ENCODE measurements around the gene BCL2L13. TPM values are rescaled to one million over a fixed set of nuclear protein-coding genes. Genes with fewer than 3 reads are reported as not detected.

The BCL2L13 gene
- total RNA-seq, 1 experiment from 2014 or later: 26.0 TPM

DNA sequence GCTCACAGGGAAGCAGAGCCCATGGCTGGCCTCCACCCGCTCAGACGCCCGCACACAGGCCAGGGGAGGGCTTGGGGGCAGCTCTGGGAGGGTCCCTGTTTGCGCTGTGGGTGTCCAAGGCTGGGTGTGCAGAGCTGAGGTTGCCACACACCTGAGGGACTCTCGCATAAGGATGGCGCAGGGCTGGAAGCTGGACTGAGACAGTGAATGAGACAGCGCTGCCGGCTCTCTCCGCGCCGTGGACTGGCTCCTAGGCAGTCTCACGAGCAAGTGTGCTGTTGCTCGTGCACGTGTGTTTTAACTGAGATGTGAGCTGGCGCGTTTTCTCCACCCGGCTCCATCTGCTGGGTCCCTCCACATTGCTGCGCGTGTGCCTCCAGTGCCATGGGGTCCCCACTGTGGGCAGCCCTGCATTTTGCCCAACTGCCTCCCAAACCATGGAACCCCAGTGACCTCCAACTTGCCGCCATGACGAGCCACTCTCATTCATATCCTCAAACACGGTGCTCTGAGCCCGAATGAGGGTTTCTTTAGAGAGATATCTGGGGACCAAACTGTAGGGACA lies 139.9 kb downstream of the BCL2L13 start:
- H3K9ac ChIP-seq (ENCODE audit: extremely low read depth, insufficient read length, low read length): no peak overlapping the region
- no peaks in the 10 kb centered on the region for H4K20me1 ChIP-seq (ENCODE audit: control insufficient read depth, insufficient read depth, insufficient read length)
- H3K18ac ChIP-seq (ENCODE audit: insufficient read length, low read depth, low read length): no peak overlapping the region
- no peaks in the 10 kb centered on the region; a peak in 1 of 7 replicates for H3K36me3 Mint-ChIP-seq (ENCODE audit: insufficient read depth in 1 of 3, low read depth in 3 of 3)
- no peak overlapping the region for H2AK5ac ChIP-seq (ENCODE audit: insufficient read length, low read length)
- no peak overlapping the region for H4K8ac ChIP-seq (replicated peaks; ENCODE audit: insufficient read length, low read depth, low read length)
- no peaks in the 10 kb centered on the region for H3K9me3 ChIP-seq (ENCODE audit: control insufficient read depth, low read depth, low read length)
- no peak overlapping the region for H2BK12ac ChIP-seq (ENCODE audit: insufficient read length, low read depth, low read length)
- TF ChIP-seq, protein P1, sequence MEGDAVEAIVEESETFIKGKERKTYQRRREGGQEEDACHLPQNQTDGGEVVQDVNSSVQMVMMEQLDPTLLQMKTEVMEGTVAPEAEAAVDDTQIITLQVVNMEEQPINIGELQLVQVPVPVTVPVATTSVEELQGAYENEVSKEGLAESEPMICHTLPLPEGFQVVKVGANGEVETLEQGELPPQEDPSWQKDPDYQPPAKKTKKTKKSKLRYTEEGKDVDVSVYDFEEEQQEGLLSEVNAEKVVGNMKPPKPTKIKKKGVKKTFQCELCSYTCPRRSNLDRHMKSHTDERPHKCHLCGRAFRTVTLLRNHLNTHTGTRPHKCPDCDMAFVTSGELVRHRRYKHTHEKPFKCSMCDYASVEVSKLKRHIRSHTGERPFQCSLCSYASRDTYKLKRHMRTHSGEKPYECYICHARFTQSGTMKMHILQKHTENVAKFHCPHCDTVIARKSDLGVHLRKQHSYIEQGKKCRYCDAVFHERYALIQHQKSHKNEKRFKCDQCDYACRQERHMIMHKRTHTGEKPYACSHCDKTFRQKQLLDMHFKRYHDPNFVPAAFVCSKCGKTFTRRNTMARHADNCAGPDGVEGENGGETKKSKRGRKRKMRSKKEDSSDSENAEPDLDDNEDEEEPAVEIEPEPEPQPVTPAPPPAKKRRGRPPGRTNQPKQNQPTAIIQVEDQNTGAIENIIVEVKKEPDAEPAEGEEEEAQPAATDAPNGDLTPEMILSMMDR (conservative IDR thresholded peaks at IDR 0.05): no peak
- H3K4me2 ChIP-seq (ENCODE audit: insufficient read depth, insufficient read length, low read length): no peak overlapping the region
- no peaks in the 10 kb centered on the region for H3K79me1 ChIP-seq (ENCODE audit: insufficient read depth, low read depth, low read length, poor library complexity, severe bottlenecking)
- peaks cover 20 to 26% of the 10 kb centered on the region in 2 experiments for H3K4me1 Mint-ChIP-seq
- no peak overlapping the region for H3K4me3 Mint-ChIP-seq
- no peaks in the 10 kb centered on the region for H3K27me3 ChIP-seq (ENCODE audit: insufficient read depth, low read length)
- H3K9me3 Mint-ChIP-seq: no peaks in the 10 kb centered on the region; a peak in 2 of 5 replicates
- no peak overlapping the region for H3K27ac ChIP-seq (ENCODE audit: insufficient read length, low read depth, low read length)
- H3K23ac ChIP-seq (ENCODE audit: insufficient read length, low read depth, low read length): no peak overlapping the region
- WGBS (ENCODE audit: extremely low coverage, insufficient read length, low lambda C conversion rate): no CpG with 5 or more reads among the region's 23 CpGs
- no peak overlapping the region for H3K27ac Mint-ChIP-seq
- peaks cover 3% of the 10 kb centered on the region for H3K23me2 ChIP-seq (ENCODE audit: insufficient read length, low read depth, low read length, poor library complexity, severe bottlenecking)
- no peak for DNase-seq
- H4K91ac ChIP-seq (ENCODE audit: insufficient read length, low read depth, low read length): no peak overlapping the region
- no peak overlapping the region for H4K5ac ChIP-seq (ENCODE audit: insufficient read length, low read depth, low read length)
- H2BK120ac ChIP-seq (ENCODE audit: low read depth, low read length, poor library complexity, severe bottlenecking): no peak overlapping the region
- no peak overlapping the region for H2BK5ac ChIP-seq (ENCODE audit: insufficient read length, low read length)
- no peak overlapping the region for H3K56ac ChIP-seq (ENCODE audit: insufficient read length, low read depth, low read length)
- H3K14ac ChIP-seq (ENCODE audit: insufficient read depth, low read length): no peak overlapping the region
- no peak overlapping the region for H3K4ac ChIP-seq (ENCODE audit: low read depth, low read length)
- H2BK20ac ChIP-seq (ENCODE audit: low read depth, low read length, poor library complexity, severe bottlenecking): no peak overlapping the region
- no peak overlapping the region for H3T11ph ChIP-seq (ENCODE audit: low read length)
- peaks cover 29% of the 10 kb centered on the region for H3K27me3 Mint-ChIP-seq (ENCODE audit: low read depth)
- H3K79me2 ChIP-seq (ENCODE audit: insufficient read depth, low read length): no peaks in the 10 kb centered on the region
- no peak overlapping the region for H2AFZ ChIP-seq (ENCODE audit: low read length)
- H3K4me1 ChIP-seq (ENCODE audit: insufficient read depth, low read length): no peaks in the 10 kb centered on the region
- no peak overlapping the region for H2BK15ac ChIP-seq (ENCODE audit: low read depth, low read length)
